Measurements from ENCODE around the gene C18orf63.

The C18orf63 gene

DNA sequence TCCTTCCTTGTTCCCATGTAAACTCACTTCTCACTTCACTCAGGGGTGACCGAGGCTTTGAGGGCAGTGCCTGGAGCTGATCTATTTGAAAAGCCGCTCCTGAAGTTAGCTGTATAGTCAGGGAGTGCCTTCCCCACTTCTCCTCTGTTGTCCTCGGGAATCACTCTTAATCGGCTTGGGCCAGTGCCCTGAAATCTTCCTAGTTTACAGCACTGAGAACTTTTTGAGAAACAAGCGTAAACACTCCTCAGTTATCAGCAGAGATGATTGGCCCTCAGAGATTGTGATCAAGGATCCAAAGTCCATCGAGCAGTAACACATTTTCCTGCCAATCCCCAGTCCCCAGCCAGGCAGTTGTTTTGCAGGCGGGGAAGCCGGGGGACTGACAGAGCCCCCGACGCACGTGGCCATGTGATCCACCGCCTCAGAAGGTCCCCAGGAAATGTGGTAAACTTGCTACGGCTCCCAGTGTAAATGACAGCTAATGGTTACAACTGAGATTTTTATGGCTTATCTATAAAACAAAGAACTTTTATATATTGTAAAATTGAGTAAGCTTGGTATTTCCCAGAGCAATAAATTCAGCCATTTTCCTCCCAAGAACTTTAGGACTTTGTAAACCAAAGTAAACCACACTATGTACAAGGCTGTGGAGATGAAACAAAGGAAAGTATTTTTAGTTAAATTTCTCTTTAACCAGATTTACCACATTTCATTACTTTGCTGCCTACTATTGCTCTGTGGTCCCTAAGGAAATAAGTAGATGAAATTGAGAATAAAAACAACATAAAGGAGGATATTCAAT, 53.5 kb downstream of the C18orf63 start:
- TF ChIP-seq POLR2AphosphoS5 (IDR thresholded peaks at IDR 0.05; ENCODE audit: borderline replicate concordance, low read depth, low read length) = no peak
- TF ChIP-seq EZH2 (IDR thresholded peaks at IDR 0.05) = no peak
- TF ChIP-seq FOXP2 (optimal IDR thresholded peaks at IDR 0.05; ENCODE audit: control extremely low read depth, extremely low read length, insufficient read depth) = no peak
- no peaks in the 10 kb centered on the region for H3K9me3 ChIP-seq (ENCODE audit: low read depth, low read length)
- no peak for DNase-seq (ENCODE audit: low read depth, low spot score)

DNA sequence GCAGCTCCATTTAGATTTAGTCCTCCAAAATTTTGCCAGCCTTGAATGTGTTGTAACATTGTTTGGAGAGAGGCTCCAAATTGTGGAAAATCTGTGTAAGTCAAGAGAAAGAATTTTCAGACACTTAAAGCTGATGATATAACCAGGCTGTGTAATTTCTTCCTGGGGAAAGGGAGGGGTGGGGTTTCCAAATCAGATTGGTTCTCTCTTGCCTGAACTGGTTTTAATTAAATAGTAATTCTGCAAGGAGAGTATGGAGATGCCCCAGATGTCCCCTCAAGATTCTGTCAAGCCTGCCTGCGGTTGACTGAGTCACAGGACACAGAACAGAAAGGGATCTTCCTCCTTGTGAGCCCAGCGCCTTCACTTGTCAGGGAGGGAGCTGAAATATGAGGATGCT, 54.5 kb downstream of the C18orf63 start:
- Histone ChIP-seq H3K36me3 (ENCODE audit: insufficient read depth, low read length) (no peaks in the 10 kb centered on the region), H3K9ac (ENCODE audit: insufficient read length) (no peak overlapping the region), H3K27ac (peak overlapping the region; percentile 50; the same call in 1 of the 2 replicates), H3K4me3 (no peak overlapping the region), H3K9me3 (ENCODE audit: low read depth, low read length) (no peaks in the 10 kb centered on the region)
- TF ChIP-seq POLR2AphosphoS5 (IDR thresholded peaks at IDR 0.05; ENCODE audit: borderline replicate concordance, low read depth, low read length) (no peak), EZH2 (IDR thresholded peaks at IDR 0.05) (no peak), FOXP2 (optimal IDR thresholded peaks at IDR 0.05; ENCODE audit: control extremely low read depth, extremely low read length, insufficient read depth) (no peak)
- DNase-seq (ENCODE audit: low read depth, low spot score) = no peak

More for the DNA sequence above, 53.5 kb downstream of the C18orf63 start:
- Histone ChIP-seq H3K27ac (peak overlapping the region; percentile 50; the same call in 1 of the 2 replicates), H3K4me3 (no peak overlapping the region), H3K36me3 (ENCODE audit: insufficient read depth, low read length) (no peaks in the 10 kb centered on the region), H3K9ac (ENCODE audit: insufficient read length) (no peak overlapping the region)

DNA sequence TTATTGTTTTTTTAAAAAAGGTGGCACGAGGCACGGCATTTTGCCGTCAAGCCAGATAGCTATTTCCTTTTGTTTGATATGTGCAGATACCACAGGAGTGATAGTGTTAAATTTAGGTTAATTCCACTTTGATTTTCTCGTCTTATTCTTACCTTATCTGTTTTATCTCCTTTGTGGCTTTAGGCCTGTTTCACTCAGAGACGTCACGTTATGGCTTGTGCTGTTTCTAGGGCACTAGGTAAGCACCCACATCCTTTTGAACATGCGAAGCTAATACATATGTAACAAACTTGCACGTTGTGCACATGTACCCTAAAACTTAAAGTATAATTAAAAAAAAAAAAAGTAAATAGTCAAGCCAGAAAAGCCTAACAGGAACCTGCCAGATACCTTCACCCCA, 57.8 kb downstream of the C18orf63 start:
- Histone ChIP-seq H3K9me3 (ENCODE audit: low read depth, low read length) (no peaks in the 10 kb centered on the region), H3K4me3 (no peak overlapping the region), H3K36me3 (ENCODE audit: insufficient read depth, low read length) (no peaks in the 10 kb centered on the region), H3K27ac (no peak overlapping the region), H3K9ac (ENCODE audit: insufficient read length) (no peak overlapping the region)
- DNase-seq (ENCODE audit: low read depth, low spot score) = no peak
- no peak for TF ChIP-seq FOXP2 (optimal IDR thresholded peaks at IDR 0.05; ENCODE audit: control extremely low read depth, extremely low read length, insufficient read depth)
- no peak for TF ChIP-seq EZH2 (IDR thresholded peaks at IDR 0.05)

DNA sequence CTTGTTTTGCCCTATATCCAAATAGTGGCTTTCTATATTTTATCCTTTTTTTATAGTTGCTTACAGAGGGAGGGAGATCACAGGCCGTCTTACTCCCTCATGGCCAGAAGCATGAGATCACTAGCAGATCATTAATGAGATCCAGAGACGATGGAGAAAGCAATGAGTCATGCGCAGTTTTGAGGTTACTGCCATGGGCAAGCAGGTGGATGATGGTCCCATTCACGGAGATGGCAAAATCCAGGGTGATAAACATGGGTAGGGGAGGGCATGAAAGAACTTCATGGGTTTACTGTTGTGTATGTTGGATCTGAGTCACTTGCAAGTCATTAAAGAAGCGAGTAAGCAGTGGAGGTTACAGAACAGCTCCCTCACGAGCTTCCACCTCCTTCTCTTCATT, 60.4 kb downstream of the C18orf63 start:
- no peak for DNase-seq (ENCODE audit: low read depth, low spot score)

DNA sequence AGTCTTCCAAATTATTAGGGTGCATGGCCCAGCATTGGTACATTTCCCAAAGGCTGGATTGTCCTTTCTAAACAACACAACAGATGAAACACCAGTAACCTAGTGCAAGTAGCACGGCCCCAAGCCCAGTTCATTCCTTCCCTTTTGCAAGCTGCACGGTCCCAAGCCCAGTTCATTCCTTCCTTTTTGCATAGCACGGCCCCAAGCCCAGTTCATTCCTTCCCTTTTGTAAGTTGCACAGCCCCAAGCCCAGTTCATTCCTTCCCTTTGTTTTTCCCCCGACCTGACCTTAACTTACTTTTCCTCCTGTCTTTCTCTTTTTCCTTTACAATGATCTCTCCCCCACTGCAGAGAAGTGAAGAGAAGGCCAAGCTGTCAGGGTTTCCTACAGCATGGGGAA, 60.9 kb downstream of the C18orf63 start:
- no peak for TF ChIP-seq FOXP2 (optimal IDR thresholded peaks at IDR 0.05; ENCODE audit: control extremely low read depth, extremely low read length, insufficient read depth)
- no peak for TF ChIP-seq POLR2AphosphoS5 (IDR thresholded peaks at IDR 0.05; ENCODE audit: borderline replicate concordance, low read depth, low read length)
- TF ChIP-seq EZH2 (IDR thresholded peaks at IDR 0.05) = no peak
- no peak overlapping the region for H3K9ac ChIP-seq (ENCODE audit: insufficient read length)
- H3K9me3 ChIP-seq (ENCODE audit: low read depth, low read length) = no peaks in the 10 kb centered on the region
- H3K27ac ChIP-seq = no peak overlapping the region
- no peak overlapping the region for H3K4me3 ChIP-seq
- H3K36me3 ChIP-seq (ENCODE audit: insufficient read depth, low read length) = no peaks in the 10 kb centered on the region
- no peak for DNase-seq (ENCODE audit: low read depth, low spot score)

More for the DNA sequence above, 60.4 kb downstream of the C18orf63 start:
- Histone ChIP-seq H3K9ac (ENCODE audit: insufficient read length) (no peak overlapping the region), H3K4me3 (no peak overlapping the region), H3K36me3 (ENCODE audit: insufficient read depth, low read length) (no peaks in the 10 kb centered on the region), H3K27ac (no peak overlapping the region), H3K9me3 (ENCODE audit: low read depth, low read length) (no peaks in the 10 kb centered on the region)
- TF ChIP-seq POLR2AphosphoS5 (IDR thresholded peaks at IDR 0.05; ENCODE audit: borderline replicate concordance, low read depth, low read length) = no peak
- no peak for TF ChIP-seq EZH2 (IDR thresholded peaks at IDR 0.05)
- no peak for TF ChIP-seq FOXP2 (optimal IDR thresholded peaks at IDR 0.05; ENCODE audit: control extremely low read depth, extremely low read length, insufficient read depth)

DNA sequence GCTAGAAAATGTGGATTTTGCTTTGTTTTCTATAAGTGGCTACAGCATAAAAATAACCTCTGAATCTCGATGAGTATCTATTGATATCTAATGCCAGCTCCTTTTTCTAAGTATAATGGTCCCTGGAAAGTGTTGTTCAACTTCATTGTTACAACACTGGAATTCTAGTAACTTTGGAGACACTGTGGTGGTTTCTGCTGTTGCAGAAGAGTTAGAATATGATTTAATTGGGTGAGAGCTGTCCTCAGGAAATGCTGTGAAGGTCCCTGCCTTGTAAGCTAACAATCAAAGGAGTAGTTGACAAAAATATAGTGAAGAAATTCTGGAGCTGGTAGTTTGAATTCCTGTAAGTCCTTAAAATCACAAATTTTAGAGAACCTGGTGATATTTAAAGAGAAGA, 62.1 kb downstream of the C18orf63 start:
- no peak for DNase-seq (ENCODE audit: low read depth, low spot score)
- no peak overlapping the region for H3K4me3 ChIP-seq
- no peaks in the 10 kb centered on the region for H3K36me3 ChIP-seq (ENCODE audit: insufficient read depth, low read length)
- no peak overlapping the region for H3K9ac ChIP-seq (ENCODE audit: insufficient read length)
- TF ChIP-seq FOXP2 (optimal IDR thresholded peaks at IDR 0.05; ENCODE audit: control extremely low read depth, extremely low read length, insufficient read depth) = no peak
- no peak for TF ChIP-seq POLR2AphosphoS5 (IDR thresholded peaks at IDR 0.05; ENCODE audit: borderline replicate concordance, low read depth, low read length)
- no peak for TF ChIP-seq EZH2 (IDR thresholded peaks at IDR 0.05)
- H3K27ac ChIP-seq = no peak overlapping the region; the same call in 1 of the 2 replicates
- no peaks in the 10 kb centered on the region for H3K9me3 ChIP-seq (ENCODE audit: low read depth, low read length)

DNA sequence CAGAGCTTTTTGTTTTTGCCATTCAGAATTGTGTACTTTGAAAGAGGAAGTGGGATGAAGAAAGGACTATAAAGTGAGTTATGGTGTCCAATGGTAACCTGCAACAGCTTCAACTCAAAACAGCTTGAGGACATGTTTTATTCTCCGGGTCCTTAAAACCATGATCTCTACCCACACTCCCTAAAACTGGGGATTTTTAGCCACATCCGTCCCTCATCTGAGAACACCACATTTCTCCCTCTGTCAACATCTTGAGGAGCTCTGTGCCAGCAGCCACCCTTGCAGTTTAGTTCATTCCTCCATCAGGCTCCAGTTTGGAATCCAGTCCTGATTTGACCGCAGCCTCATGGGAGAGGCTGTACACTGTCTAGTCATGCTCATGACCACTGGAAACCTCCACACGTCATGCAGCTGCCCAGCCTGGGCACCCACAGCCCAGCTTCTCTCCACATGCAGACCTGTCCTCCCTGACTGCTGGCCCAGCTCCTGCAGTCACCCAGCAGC, 62.6 kb downstream of the C18orf63 start:
- DNase-seq (ENCODE audit: low read depth, low spot score) = no peak
- H3K36me3 ChIP-seq (ENCODE audit: insufficient read depth, low read length) = no peaks in the 10 kb centered on the region
- no peak overlapping the region for H3K9ac ChIP-seq (ENCODE audit: insufficient read length)
- no peaks in the 10 kb centered on the region for H3K9me3 ChIP-seq (ENCODE audit: low read depth, low read length)
- no peak overlapping the region for H3K4me3 ChIP-seq
- no peak overlapping the region; the same call in 1 of the 2 replicates for H3K27ac ChIP-seq
- TF ChIP-seq EZH2 (IDR thresholded peaks at IDR 0.05) (no peak), POLR2AphosphoS5 (IDR thresholded peaks at IDR 0.05; ENCODE audit: borderline replicate concordance, low read depth, low read length) (no peak)

DNA sequence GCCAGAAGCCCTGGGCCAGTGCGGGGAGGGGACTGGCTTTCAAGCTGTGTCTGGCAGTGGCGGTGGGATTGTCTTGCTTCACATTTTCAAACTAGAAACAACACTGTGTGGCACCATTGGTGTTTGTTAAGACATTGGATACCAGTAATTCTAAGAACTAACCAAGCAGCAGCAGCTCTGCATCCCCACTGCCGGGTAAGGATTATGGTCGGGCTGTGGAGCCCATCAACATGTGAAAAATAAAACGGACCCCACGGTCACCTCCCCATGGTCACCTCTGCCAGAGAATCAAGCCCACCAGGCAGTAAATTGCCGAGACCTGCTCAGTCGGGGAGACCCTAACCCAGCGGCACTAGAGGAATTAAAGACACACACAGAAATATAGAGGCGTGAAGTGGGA, 65.3 kb downstream of the C18orf63 start:
- Histone ChIP-seq H3K9me3 (ENCODE audit: low read depth, low read length) (no peaks in the 10 kb centered on the region), H3K4me3 (no peak overlapping the region), H3K36me3 (ENCODE audit: insufficient read depth, low read length) (no peaks in the 10 kb centered on the region), H3K27ac (no peak overlapping the region), H3K9ac (ENCODE audit: insufficient read length) (no peak overlapping the region)
- no peak for TF ChIP-seq EZH2 (IDR thresholded peaks at IDR 0.05)
- no peak for TF ChIP-seq FOXP2 (optimal IDR thresholded peaks at IDR 0.05; ENCODE audit: control extremely low read depth, extremely low read length, insufficient read depth)
- no peak for TF ChIP-seq POLR2AphosphoS5 (IDR thresholded peaks at IDR 0.05; ENCODE audit: borderline replicate concordance, low read depth, low read length)
- DNase-seq (ENCODE audit: low read depth, low spot score) = no peak

Measured in SK-N-MC (cell line).